HG02884 (cell line): Measurements from ENCODE around the gene SLC35D2.
"Not testable (repeated sequence)": the region's sequence is repeated elsewhere in the genome, so short reads cannot be mapped to it uniquely, and the experiment has no call there.

Source experiments
- ATAC-seq: cut with Tn5 transposase; IDR thresholded peaks from one replicate; pipeline ENCODE4 v1.9.1; 2021; ENCODE audit warnings: mild to moderate bottlenecking, moderate library complexity; ENCODE audit not compliant: unreplicated experiment

The SLC35D2 gene

DNA sequence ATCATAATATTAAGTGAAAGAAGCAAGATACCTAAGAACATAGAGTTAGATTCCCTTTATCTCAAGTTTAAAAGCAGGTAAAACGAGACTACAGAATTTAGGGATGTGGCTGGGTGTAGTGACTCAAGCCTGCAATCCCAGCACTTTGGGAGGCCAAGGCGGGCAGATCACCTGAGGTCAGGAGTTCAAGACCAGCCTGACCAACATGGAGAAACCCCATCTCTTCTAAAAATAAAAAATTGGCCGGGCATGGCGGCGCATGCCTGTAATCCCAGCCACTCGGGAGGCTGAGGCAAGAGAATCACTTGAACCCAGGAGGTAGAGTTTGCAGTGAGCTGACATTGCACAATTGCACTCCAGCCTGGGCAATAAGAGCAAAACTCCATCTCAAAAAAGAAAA is 21.4 kb downstream of the SLC35D2 start:
- ATAC-seq = not testable (repeated sequence)

DNA sequence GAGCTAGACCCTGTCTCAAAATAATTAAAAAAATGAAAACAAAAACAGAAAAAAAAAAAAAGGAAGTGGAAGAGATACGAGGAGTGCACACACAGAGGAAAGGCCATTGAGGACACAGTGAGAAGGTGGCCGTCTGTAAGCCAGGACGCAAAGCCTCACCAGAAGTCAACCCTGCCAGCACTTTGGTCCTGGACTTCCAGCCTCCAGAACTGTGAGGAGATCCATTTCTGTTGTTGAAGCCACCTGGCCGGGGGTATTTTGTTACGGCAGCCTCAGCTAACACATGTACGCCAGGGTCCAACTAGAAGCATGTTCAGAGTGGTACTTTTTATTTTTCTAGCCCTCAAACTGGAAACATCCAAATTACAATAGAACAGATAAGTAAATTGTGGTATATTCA is 21.8 kb downstream of the SLC35D2 start:
- no peak for ATAC-seq

DNA sequence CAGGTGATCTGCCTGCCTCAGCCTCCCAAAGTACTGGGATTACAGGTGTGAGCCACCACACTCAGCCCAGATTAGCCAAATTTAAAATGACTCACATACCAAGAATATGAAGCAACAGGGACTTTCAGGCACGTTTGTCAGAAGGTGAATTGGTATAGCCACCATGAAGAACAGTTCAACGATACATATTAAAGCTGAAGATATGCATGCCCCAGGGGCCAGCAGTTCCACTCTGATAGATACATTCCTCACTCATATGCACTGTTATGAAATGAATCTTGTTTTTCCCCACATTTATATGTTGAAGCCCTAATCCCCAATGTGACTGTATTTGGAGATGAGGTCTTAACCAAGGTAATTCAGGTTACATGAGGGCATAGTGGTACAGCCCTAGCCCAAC is 22.5 kb downstream of the SLC35D2 start:
- ATAC-seq = no peak

DNA sequence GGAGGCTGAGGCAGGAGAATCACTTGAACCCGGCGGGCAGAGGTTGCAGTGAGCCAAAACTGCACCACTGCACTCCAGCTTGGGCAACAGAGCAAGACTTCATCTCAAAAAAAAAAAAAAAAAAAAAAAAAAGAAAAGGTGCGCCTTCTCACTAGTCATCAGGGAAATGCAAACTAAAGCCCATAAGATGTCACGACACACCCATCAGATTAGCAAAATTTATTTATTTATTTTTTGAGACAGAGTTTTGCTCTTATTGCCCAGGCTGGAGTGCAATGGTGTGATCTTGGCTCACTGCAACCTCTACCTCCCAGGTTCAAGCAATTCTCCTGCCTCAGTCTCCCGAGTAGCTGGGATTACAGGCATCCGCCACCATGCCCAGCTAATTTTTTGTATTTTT is 23.0 kb downstream of the SLC35D2 start:
- not testable (repeated sequence) for ATAC-seq

DNA sequence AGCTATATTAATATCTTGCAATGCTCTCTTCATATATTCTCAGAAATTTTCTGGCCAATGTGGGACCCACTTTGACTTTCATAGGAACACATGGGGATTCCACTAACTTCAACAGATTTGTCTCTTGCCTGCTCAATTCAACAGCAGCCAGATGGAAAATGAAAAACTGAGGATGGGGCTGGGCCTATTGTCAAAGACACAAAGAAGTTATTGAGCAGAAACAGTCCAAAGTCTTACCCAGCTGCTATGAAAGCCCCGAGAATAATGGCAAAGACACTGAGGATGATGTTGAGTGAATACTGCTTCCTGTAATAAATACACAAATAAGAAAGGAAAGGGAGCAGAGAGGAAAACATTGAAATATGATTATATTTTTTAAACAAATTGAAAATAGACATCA is 32.6 kb downstream of the SLC35D2 start:
- ATAC-seq = no peak

DNA sequence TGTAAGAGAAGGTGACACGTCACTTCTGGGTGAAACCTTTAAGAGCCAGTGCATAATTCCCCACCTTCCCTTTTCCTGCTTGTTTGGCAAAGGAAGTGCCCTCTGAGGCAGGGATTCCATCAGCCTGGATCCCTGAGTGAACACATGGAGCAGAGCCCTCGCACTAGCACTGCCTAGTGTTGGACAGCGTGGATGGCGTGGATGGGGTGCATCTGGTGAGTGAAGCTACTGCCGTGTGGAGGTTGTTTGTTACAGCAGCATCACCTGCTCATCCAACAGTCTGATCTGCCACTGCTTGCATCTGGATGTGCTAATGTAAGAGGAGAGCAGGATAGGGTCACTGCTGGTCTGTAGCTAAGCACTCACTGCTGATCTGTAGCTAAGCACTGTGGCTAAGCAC is 35.2 kb downstream of the SLC35D2 start:
- ATAC-seq = no peak

DNA sequence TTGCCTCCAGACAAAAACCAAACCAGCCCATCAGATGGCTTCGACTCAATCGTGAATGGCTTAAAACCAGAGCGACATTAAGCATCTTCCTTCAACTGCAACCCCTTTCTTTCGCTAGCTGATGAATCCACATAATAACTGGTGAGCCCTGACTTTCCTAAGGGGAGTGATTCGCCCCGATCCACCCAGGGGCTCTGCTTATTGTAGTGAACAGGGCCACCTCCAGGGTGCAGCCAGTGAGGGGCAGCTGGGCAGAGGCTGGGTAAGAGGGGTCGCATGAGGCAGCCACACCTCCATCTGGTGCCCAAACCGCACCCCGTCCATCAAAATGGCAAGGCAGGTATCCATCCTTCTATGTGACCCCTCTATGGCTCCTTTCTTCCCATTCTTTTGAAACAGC is 38.0 kb downstream of the SLC35D2 start:
- no peak for ATAC-seq

DNA sequence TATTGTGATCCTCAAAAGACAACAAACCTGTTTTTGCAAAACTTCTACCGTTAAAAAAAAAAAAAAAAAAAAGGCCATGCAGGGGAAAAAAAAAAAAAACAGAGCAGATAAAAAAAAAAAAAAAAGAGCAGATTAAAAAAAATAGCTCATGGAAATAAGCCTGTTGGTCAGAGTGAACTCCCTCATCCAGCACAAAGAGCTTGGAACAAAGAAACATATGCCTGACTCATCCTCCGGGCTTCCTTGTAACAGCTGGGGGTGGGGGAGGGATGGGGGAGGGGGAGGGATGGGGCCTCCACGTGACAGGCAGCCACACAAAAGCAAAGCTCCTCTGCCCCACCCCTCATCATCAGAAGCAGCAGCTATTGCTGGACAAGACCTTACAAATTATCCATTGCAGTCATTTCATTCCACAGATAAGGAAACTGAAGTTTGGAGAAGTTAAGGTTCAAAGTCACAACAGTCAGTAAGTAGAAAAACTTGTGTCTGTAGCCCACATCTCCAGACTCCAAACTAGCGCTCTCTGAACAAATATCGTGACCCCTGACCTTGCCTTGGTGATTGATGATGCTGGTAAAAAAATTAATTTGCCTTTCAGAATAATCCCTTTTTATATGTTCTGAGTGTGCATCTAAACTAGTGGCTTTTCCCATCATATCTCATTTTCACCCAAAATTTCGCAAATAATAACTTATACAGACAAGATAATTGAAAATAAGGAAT is 38.9 kb downstream of the SLC35D2 start:
- ATAC-seq = no peak

DNA sequence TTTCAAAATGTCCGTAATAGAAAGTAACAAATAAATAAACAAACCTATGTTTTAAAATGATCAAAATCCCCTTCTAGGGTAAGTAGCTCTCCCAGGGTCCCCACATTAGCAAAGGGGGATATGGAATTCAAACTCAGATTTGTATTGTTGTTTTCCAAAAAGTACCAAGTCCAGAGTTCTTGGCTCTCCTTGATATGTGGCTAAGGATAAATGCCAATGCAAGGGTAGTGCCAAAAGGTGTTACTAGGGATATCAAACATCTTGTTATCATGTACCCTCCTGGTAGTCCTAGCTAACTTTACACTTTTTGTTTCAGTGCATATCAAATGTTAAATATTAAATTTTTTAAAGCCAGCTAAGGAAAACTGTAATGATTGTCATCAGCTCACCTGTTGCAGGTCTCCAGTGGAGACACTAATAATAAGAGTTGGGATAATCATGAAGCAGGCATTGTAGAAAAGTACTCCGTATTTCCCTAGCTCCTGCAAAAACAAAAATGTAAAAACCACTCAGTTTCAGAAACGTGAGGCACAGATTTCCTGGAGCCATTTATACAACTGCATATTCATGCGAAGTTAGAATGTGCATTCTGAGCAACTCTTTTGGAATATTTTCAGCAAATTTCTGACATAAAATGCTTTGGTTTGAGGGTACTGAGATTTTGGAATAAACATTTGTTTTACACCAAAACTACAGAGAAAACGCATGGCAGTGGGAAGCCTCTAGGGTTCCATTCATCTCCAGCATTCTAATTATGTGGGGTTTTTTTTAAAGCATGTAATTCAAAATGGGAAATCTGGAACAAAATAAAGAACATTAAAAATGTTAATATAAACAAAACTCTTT is 39.8 kb downstream of the SLC35D2 start:
- ATAC-seq = no peak

DNA sequence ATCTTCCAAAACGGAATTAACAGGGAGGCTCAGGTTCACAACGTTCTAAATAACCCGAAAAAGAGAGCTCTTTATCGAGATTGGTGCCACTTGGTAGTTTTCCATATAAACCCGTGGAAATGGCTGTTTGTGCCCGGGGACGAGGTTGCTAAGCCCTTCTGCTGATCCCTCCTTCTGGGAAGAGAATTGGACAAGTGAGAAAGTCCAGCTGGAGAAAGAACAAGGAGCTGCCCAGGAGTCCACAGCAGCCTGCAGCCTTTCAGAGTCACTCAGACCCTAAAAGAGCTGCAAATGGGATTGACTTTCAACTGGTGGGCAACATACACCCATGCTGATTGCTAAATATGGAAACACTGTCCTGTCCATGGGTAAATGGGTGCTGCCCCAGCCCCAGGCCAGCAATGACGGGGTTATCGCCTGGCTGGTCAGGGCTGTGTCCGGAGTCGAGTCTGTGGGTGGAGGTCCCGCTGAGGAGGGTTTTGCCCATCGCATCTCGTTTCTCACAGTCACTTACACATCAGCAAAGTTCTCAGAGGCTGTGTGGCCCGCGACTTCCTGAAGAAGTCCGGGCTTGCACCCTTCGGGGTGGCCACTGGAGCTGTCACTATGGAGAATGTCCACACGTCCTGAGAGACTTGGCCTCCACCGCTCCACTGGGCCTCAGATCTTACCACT is 40.8 kb downstream of the SLC35D2 start:
- no peak for ATAC-seq

DNA sequence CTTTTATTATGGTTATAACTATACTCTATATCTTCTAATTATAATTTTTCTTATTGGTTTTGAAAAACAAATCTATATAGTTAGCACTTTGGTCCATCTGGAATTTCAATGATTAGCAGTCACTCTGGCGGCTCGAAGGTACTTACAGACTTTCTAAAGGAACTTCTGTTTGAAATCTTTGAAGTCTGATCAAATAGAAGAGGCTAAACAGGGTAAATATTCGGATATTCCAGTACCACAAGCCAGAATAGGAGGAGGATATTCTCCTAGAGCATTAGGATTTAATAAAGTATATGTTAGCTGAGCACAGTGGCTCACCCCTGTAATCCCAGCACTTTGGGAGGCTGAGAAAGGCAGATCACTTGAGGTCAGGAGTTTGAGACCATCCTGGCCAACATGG is 42.8 kb downstream of the SLC35D2 start:
- no peak for ATAC-seq

DNA sequence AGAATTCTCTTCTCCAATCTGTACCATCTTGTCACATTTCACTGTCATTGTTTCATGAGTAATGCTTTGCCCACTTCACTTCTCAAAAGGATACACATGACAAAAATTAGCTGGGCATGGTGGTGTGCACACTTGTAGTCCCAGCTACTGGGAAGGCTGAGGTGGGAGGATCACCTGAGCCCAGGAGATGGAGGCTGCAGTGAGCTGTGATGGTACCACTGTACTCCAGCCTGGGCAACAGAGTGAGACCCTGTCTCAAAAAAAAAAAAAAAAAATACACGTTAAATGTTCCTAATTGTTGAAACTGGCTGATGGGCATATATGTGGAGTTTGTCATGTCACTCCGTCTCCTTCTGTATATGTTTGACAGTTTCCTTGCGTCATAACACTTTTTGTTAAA is 45.2 kb downstream of the SLC35D2 start:
- ATAC-seq = no peak

DNA sequence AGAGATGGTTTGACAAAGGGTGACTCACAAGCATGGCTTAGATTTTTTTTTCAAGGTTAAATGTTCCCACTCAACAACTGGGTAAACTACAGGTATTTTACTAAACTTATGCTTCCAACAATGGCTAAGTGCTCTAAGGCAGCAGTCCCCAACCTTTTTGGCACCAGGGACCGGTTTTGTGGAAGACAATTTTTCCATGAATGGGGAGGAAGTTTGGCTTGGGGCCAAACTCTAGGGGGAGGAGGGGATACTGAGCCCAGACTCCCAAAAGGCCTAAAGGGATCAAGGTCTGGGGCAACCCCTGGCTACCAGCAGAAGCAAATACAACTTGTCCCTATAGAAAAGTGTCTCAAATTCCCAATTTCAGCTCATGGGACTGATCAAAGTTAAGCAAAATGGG is 49.6 kb downstream of the SLC35D2 start:
- no peak for ATAC-seq

DNA sequence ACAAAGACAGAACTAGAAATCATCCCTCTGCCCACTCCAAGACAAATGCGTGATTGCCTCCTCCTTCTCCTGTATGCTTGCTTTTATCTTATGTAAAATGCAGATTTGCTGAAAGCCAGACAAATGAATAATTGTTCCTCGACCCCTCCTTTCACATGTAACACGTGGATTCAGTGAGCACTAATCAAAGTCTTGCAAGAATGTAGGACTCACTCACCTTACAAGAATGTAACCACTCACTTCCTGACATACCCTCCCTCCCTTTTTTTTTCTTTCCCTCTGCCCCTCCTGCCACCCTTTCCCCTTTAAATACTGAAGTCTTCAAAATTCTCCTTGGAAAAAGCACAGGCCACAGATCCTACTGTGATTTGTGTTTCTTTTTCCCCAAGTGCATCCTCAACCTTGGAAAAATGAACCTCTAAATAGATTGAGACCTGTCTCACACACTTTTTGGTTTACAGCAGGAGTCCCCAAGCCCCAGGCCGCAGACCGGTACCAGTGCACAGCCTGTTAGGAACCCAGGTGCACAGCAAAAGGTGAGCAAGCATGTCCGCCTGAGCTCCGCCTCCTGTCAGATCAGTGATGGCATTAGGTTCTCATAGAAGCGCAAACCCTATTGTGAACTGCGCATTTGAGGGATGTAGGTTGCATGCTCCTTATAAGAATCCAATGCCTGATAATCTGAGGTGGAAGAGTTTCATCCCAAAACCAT is 52.1 kb downstream of the SLC35D2 start:
- ATAC-seq = no peak

DNA sequence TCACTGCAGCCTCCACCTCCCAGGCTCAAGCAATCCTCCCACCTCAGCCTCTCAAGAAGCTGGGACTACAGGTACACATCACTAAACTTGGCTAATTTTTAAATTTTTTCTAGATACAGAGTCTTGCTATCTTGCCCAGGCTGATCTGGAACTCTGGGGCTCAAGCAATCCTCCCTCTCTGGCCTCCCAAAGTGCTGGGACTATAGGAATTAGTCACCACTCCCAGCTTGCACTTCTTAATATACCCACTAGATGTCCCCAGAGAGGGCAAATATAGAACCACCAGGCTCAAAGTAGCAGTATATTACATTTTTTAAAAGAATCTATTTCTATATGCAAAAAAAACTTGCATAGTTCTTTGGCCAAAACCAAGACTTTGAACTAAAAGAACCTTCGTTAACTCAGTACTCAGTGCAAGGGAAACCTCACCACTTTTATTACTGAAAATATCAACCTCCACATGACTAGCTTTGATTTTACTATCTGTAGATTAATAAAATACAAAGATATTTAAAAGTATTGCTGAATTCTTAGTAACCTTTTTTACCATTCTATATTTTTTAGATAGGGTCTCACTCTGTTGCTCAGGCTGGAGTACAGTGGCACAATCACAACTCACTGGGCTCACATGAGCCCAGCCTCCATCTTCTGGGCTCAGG is 55.7 kb downstream of the SLC35D2 start:
- ATAC-seq = no peak

DNA sequence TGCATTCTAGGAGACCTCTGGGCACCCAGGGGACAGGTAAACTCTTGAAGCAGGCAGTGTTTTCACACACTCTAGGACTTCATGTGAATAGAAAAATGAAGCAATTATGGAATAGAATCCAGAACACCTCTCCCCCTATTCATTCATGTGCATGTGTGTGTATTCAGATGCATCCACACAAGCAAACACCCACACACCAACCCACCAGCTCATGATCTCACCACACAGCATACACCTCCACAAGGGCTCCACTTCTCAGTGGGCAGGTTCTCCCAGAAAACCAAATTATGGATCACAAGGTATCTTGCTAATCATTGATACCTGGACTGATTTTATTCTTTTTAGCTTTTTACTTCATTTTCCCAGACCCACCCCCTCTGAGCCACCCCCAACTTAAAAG is 60.3 kb downstream of the SLC35D2 start:
- ATAC-seq = no peak

DNA sequence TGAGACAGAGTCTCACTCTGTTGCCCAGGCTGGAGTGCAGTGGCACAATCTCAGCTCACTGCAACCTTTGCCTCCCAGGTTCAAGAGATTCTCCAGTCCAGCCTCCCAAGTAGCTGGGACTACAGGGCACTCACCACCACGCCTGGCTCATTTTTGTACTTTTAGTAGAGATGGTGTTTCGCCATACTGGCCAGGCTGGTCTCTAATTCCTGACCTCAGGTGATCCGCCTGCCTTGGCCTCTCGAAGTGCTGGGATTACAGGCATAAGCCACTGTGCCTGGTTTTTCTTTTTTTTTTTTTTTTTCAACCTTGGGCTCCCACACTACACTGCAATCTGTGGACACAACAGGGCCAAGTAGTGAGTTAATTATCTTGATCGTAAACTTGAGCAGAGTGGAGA is 60.8 kb downstream of the SLC35D2 start:
- ATAC-seq = not testable (repeated sequence)

DNA sequence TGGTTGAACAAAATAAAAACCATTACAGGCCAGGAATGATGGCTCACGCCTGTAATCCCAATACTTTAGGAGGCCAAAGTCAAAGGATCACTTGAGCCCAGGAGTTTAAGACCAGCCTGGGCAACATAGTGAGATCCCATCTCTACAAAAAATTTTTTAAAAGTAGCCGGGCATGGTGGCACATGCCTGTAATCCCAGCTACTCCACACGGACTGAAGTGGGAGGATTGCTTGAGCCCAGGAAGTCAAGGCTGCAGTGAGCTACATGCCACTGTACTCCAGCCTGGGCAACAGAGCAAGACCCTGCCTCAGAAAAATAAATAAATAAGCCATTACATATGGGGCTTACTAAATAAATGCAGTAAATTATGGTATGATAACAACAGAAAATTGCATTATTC is 61.3 kb downstream of the SLC35D2 start:
- ATAC-seq = not testable (repeated sequence)

DNA sequence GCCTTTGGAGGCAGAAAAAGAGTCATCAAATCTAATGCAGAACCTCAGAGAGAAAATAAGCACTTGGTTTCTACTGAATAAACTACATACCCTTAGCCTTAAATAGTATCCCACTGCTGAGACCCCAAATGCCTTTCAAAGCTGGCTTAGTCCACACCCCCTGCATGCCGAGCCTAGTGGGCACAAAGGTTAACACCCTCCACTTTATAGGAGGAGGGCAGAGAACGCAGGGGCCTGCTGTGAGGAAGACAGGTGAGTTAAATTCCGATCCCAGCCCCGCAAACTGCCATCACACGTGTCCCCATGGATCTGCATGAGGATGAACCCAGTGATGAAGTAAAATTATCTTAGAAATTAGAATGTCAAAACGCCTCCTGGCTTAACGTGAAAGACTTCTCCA is 62.0 kb downstream of the SLC35D2 start:
- no peak for ATAC-seq

DNA sequence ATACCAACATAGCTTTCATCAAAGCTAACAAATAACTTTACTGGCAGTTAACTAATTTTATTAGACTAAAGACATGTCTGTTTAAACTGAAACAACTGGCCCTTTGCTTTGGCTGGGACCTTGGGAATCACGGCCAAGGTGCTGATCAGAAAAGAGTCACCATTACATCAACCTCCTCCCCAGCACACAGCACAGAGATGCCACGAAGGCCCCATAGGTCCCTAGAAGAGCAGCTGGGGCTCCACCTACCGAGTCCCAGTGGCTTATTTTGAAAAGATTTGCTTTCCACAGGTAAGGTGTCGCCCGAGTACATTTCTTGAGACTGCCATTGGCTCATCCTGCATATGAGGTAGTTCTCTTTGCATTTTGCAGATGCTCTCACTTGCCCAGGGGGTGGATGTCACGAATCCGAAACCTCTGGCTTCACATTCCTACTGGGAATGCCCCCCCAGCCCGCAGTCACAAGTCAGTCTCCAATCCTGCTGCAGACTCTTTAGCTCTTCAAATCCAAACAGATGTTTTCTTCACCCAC is 62.7 kb downstream of the SLC35D2 start:
- no peak for ATAC-seq
